Measurements from ENCODE around the gene NELFB.

The NELFB gene

GRCh38 chr9:137219757-137220316, 35.3 kb upstream of the NELFB start:
- peaks cover 10% of the 10 kb centered on the region for H3K4me1 ChIP-seq (ENCODE audit: insufficient read depth, low read length)
- no peak overlapping the region for H2AFZ ChIP-seq (ENCODE audit: low read depth, low read length)
- H3K36me3 ChIP-seq (ENCODE audit: insufficient read depth, low read length), result peaks cover 18% of the 10 kb centered on the region
- H3K9me3 ChIP-seq (ENCODE audit: low read length), result no peaks in the 10 kb centered on the region
- H3K27me3 ChIP-seq (ENCODE audit: insufficient read depth, low read length), result no peaks in the 10 kb centered on the region
- H3K4me3 ChIP-seq (ENCODE audit: low read length), result no peak overlapping the region

- peaks cover 12% of the 10 kb centered on the region for H3K36me3 ChIP-seq (ENCODE audit: insufficient read depth, low read length)
- H3K27me3 ChIP-seq (ENCODE audit: insufficient read depth, low read length), result no peaks in the 10 kb centered on the region
- H3K9me3 ChIP-seq (ENCODE audit: low read length), result no peaks in the 10 kb centered on the region
- H2AFZ ChIP-seq (ENCODE audit: low read depth, low read length), result no peak overlapping the region
- H3K4me3 ChIP-seq (ENCODE audit: low read length), result no peak overlapping the region
- peaks cover 10% of the 10 kb centered on the region for H3K4me1 ChIP-seq (ENCODE audit: insufficient read depth, low read length)
Observed at GRCh38 chr9:137220317-137221094, 34.6 kb upstream of the NELFB start.

- Histone ChIP-seq H3K9me3 (ENCODE audit: low read length) (no peaks in the 10 kb centered on the region), H3K36me3 (ENCODE audit: insufficient read depth, low read length) (peaks cover 7% of the 10 kb centered on the region), H3K4me3 (ENCODE audit: low read length) (no peak overlapping the region), H3K27me3 (ENCODE audit: insufficient read depth, low read length) (no peaks in the 10 kb centered on the region), H3K4me1 (ENCODE audit: insufficient read depth, low read length) (peaks cover 12% of the 10 kb centered on the region), H2AFZ (ENCODE audit: low read depth, low read length) (no peak overlapping the region)
Observed at GRCh38 chr9:137221095-137221505, 34.0 kb upstream of the NELFB start.

GRCh38 chr9:137221506-137222111, 33.5 kb upstream of the NELFB start:
- H3K27me3 ChIP-seq (ENCODE audit: insufficient read depth, low read length), result no peaks in the 10 kb centered on the region
- no peak overlapping the region for H2AFZ ChIP-seq (ENCODE audit: low read depth, low read length)
- H3K4me1 ChIP-seq (ENCODE audit: insufficient read depth, low read length), result peaks cover 15% of the 10 kb centered on the region
- H3K4me3 ChIP-seq (ENCODE audit: low read length), result peak overlapping the region; percentile 34
- peaks cover 3% of the 10 kb centered on the region for H3K36me3 ChIP-seq (ENCODE audit: insufficient read depth, low read length)
- no peaks in the 10 kb centered on the region for H3K9me3 ChIP-seq (ENCODE audit: low read length)

- Histone ChIP-seq H3K9me3 (ENCODE audit: low read length) (no peaks in the 10 kb centered on the region), H3K4me1 (ENCODE audit: insufficient read depth, low read length) (peaks cover 15% of the 10 kb centered on the region), H3K27me3 (ENCODE audit: insufficient read depth, low read length) (no peaks in the 10 kb centered on the region), H3K36me3 (ENCODE audit: insufficient read depth, low read length) (no peaks in the 10 kb centered on the region), H3K4me3 (ENCODE audit: low read length) (peak within 1 kb of the TSS; percentile 98), H2AFZ (ENCODE audit: low read depth, low read length) (no peak within 1 kb of the TSS)
Observed at GRCh38 chr9:137222190-137223077, 32.7 kb upstream of the NELFB start, which contains the start of gene RNF208. TSS of gene RNF208 (minus strand) at chr9:137222240. CDS start at chr9:137221212, 1,028 bp downstream.

- H3K9me3 ChIP-seq (ENCODE audit: low read length), result no peaks in the 10 kb centered on the region
- H3K36me3 ChIP-seq (ENCODE audit: insufficient read depth, low read length), result no peaks in the 10 kb centered on the region
- peak overlapping the region; percentile 98 for H3K4me3 ChIP-seq (ENCODE audit: low read length)
- H3K27me3 ChIP-seq (ENCODE audit: insufficient read depth, low read length), result no peaks in the 10 kb centered on the region
- peaks cover 15% of the 10 kb centered on the region for H3K4me1 ChIP-seq (ENCODE audit: insufficient read depth, low read length)
- H2AFZ ChIP-seq (ENCODE audit: low read depth, low read length), result peak overlapping the region; percentile 90
Observed at GRCh38 chr9:137223078-137223970, 31.8 kb upstream of the NELFB start.

- Histone ChIP-seq H3K4me3 (ENCODE audit: low read length) (peak within 1 kb of the TSS; percentile 98), H3K9me3 (ENCODE audit: low read length) (no peaks in the 10 kb centered on the region), H3K27me3 (ENCODE audit: insufficient read depth, low read length) (no peaks in the 10 kb centered on the region), H3K36me3 (ENCODE audit: insufficient read depth, low read length) (no peaks in the 10 kb centered on the region), H2AFZ (ENCODE audit: low read depth, low read length) (peak within 1 kb of the TSS; percentile 90), H3K4me1 (ENCODE audit: insufficient read depth, low read length) (peaks cover 15% of the 10 kb centered on the region)
Observed at GRCh38 chr9:137224830-137225694, 30.1 kb upstream of the NELFB start, which contains the start of gene CYSRT1. TSS of gene CYSRT1 (plus strand) at chr9:137225174. CDS start at chr9:137225622, 448 bp downstream.

- no peak overlapping the region for H3K4me3 ChIP-seq (ENCODE audit: low read length)
- peaks cover 2% of the 10 kb centered on the region for H3K27me3 ChIP-seq (ENCODE audit: insufficient read depth, low read length)
- peaks cover 15% of the 10 kb centered on the region for H3K4me1 ChIP-seq (ENCODE audit: insufficient read depth, low read length)
- no peak overlapping the region for H2AFZ ChIP-seq (ENCODE audit: low read depth, low read length)
- H3K9me3 ChIP-seq (ENCODE audit: low read length), result no peaks in the 10 kb centered on the region
- H3K36me3 ChIP-seq (ENCODE audit: insufficient read depth, low read length), result no peaks in the 10 kb centered on the region
Observed at GRCh38 chr9:137225699-137226331, 29.3 kb upstream of the NELFB start.

GRCh38 chr9:137226338-137227053, 28.6 kb upstream of the NELFB start:
- peaks cover 15% of the 10 kb centered on the region for H3K4me1 ChIP-seq (ENCODE audit: insufficient read depth, low read length)
- peaks cover 3% of the 10 kb centered on the region for H3K27me3 ChIP-seq (ENCODE audit: insufficient read depth, low read length)
- no peaks in the 10 kb centered on the region for H3K9me3 ChIP-seq (ENCODE audit: low read length)
- H3K4me3 ChIP-seq (ENCODE audit: low read length), result no peak overlapping the region
- H3K36me3 ChIP-seq (ENCODE audit: insufficient read depth, low read length), result no peaks in the 10 kb centered on the region
- no peak overlapping the region for H2AFZ ChIP-seq (ENCODE audit: low read depth, low read length)

GRCh38 chr9:137227054-137227852, 27.9 kb upstream of the NELFB start, which contains the start of gene RNF224:
TSS of gene RNF224 (plus strand) at chr9:137227502. CDS start at chr9:137228336, 834 bp downstream.
- Histone ChIP-seq H3K9me3 (ENCODE audit: low read length) (no peaks in the 10 kb centered on the region), H3K36me3 (ENCODE audit: insufficient read depth, low read length) (no peaks in the 10 kb centered on the region), H3K4me1 (ENCODE audit: insufficient read depth, low read length) (peaks cover 15% of the 10 kb centered on the region), H3K4me3 (ENCODE audit: low read length) (no peak within 1 kb of the TSS), H2AFZ (ENCODE audit: low read depth, low read length) (no peak within 1 kb of the TSS), H3K27me3 (ENCODE audit: insufficient read depth, low read length) (peaks cover 3% of the 10 kb centered on the region)
